ENCODE measurements around the gene NRGN.

NRGN gene

DNA sequence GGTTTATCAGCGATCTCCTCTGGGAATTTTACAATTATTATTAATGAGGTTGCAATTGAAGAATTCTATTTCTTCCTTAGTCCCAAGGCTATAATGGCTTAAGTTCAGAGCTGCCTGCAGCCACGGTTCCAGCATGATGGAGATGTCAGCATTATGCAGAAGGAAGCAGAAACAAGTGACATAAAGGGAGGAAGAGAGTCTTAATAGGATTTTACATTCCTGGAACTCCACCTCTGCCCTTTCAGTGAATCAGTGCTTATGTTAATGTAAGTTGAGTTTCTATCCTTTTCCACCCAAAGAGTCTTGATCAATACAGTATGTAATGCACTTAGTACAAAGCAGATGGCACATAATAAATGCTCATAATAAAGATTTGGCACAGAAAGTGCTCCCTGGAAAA lies 11.6 kb upstream of the NRGN start:
- no peaks in the 10 kb centered on the region for H3K36me3 ChIP-seq
- H3K27ac ChIP-seq: no peak overlapping the region
- no peak overlapping the region for H3K4me3 ChIP-seq
- TF ChIP-seq, protein P1, sequence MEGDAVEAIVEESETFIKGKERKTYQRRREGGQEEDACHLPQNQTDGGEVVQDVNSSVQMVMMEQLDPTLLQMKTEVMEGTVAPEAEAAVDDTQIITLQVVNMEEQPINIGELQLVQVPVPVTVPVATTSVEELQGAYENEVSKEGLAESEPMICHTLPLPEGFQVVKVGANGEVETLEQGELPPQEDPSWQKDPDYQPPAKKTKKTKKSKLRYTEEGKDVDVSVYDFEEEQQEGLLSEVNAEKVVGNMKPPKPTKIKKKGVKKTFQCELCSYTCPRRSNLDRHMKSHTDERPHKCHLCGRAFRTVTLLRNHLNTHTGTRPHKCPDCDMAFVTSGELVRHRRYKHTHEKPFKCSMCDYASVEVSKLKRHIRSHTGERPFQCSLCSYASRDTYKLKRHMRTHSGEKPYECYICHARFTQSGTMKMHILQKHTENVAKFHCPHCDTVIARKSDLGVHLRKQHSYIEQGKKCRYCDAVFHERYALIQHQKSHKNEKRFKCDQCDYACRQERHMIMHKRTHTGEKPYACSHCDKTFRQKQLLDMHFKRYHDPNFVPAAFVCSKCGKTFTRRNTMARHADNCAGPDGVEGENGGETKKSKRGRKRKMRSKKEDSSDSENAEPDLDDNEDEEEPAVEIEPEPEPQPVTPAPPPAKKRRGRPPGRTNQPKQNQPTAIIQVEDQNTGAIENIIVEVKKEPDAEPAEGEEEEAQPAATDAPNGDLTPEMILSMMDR (IDR thresholded peaks at IDR 0.05): no peak
- H3K9me3 ChIP-seq: no peaks in the 10 kb centered on the region
- DNase-seq: no peak
- no peaks in the 10 kb centered on the region for H3K27me3 ChIP-seq
- H3K4me1 ChIP-seq: peaks cover 5 to 23% (median 17%) of the 10 kb centered on the region in 4 donors
- intact Hi-C loops (cut with DNase I; ENCODE audit: low total_unique reads): no loop called here

GRCh38 chr11:124729571-124729970 lies 10.2 kb upstream of the NRGN start:
- no peaks in the 10 kb centered on the region for H3K36me3 ChIP-seq
- no peak for DNase-seq
- no peak overlapping the region for H3K27ac ChIP-seq
- H3K9me3 ChIP-seq: no peaks in the 10 kb centered on the region
- intact Hi-C loops (cut with DNase I; ENCODE audit: low total_unique reads): no loop called here
- H3K27me3 ChIP-seq: no peaks in the 10 kb centered on the region
- TF ChIP-seq, protein P1 (IDR thresholded peaks at IDR 0.05): no peak
- no peak overlapping the region for H3K4me3 ChIP-seq
- peaks cover 5 to 21% (median 16%) of the 10 kb centered on the region in 4 donors for H3K4me1 ChIP-seq

DNA sequence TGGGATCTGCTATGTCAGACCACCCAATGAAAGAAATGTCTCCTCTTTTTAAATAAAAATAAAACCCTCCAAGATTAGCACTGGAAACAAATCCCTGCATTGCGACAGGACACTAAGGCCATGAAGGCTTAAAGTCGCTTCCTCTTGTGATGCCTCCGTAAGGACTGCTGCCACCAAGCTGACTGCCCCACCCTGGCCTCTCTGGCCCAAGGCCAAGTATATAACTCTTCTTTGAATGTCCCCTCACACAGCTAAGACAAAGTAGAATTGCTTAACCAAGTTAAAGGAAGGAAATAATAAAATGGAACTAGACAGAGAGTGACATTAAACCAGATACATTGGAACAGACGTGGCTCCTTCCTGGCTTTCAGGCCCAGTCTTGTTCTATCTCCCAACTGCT lies 7.5 kb upstream of the NRGN start:
- intact Hi-C loops (cut with DNase I; ENCODE audit: low total_unique reads): no loop called here
- TF ChIP-seq, protein P1 (IDR thresholded peaks at IDR 0.05): no peak
- peaks cover 0 to 20% (median 5%) of the 10 kb centered on the region in 4 donors for H3K4me1 ChIP-seq
- no peaks in the 10 kb centered on the region for H3K36me3 ChIP-seq
- H3K27me3 ChIP-seq: no peaks in the 10 kb centered on the region
- peak in 1 of 2 donors; percentile 62 for DNase-seq
- H3K4me3 ChIP-seq: no peak overlapping the region
- H3K9me3 ChIP-seq: no peaks in the 10 kb centered on the region
- no peak overlapping the region for H3K27ac ChIP-seq

DNA sequence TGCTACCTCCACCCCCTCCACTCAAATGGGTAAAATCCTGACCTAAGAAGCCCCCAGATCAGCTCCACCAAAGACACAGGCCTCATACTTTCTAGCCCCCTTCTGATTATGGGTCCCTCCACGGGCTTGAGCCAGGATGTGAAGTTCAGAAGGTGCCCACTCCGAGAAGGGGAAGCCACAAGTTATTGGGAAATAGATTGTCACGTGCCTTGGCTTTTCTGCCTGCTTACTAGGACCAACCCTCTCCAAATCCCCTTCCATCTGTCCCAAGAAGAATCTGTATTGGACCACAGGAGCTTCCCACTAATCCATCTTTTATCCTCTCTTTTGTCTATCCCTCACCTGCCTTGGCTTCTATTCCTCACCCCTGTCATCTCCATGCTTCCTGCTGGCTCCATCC lies 3.0 kb upstream of the NRGN start:
- TF ChIP-seq, protein P1 (IDR thresholded peaks at IDR 0.05): no peak
- peak overlapping the region; percentile 44 to 64 for H3K27ac ChIP-seq

GRCh38 chr11:124737638-124738305 lies 2.0 kb upstream of the NRGN start:
- Histone ChIP-seq H3K27ac (peak overlapping the region; percentile 44 to 64), H3K4me3 (no peak overlapping the region), H3K27me3 (no peaks in the 10 kb centered on the region), H3K4me1 (peaks cover 0 to 44% (median 19%) of the 10 kb centered on the region in 4 donors), H3K36me3 (no peaks in the 10 kb centered on the region), H3K9me3 (no peaks in the 10 kb centered on the region)
- intact Hi-C loops (cut with DNase I; ENCODE audit: low total_unique reads): no loop called here
- TF ChIP-seq, protein P1 (IDR thresholded peaks at IDR 0.05): no peak
- no peak for DNase-seq

More for the DNA sequence above, 3.0 kb upstream of the NRGN start:
- peaks cover 0 to 44% (median 19%) of the 10 kb centered on the region in 4 donors for H3K4me1 ChIP-seq
- H3K27me3 ChIP-seq: no peaks in the 10 kb centered on the region
- intact Hi-C loops (cut with DNase I; ENCODE audit: low total_unique reads): no loop called here
- DNase-seq: peak in 1 of 2 donors; percentile 55
- no peaks in the 10 kb centered on the region for H3K36me3 ChIP-seq
- no peaks in the 10 kb centered on the region for H3K9me3 ChIP-seq
- no peak overlapping the region for H3K4me3 ChIP-seq

Measured in tibial artery (tissue), 4 donors.